Measurements from ENCODE around the gene CTBP2. TPM values are rescaled to one million over a fixed set of nuclear protein-coding genes. Genes with fewer than 3 reads are reported as not detected.

Gene CTBP2
- total RNA-seq, 2 experiments from 2014 or later: 0.25 TPM; not detected in 1

DNA sequence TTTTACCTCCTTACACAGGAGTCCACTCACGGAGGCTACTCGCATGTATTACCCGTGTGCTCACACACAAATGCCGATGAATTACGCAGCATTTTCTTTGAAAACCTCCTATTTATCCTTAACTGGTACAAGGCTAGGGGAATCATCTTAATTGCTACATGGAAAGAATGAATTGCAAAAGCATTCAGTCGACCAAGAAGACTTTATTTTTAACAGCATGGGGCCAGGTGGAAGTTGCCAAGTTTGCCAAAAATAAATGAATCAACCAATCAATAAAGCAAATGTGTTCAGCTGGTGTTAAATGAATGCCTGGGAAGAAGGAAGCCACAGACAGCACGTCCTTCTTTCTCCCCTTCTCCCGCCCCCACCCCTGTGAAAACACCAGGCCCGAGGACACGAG, 55.8 kb downstream of the CTBP2 start:
- DNase-seq: no peak
- H3K4me3 Mint-ChIP-seq: no peak overlapping the region
- no peaks in the 10 kb centered on the region for H3K27me3 Mint-ChIP-seq
- no peak overlapping the region for H3K27ac Mint-ChIP-seq
- H3K4me1 Mint-ChIP-seq: no peaks in the 10 kb centered on the region
- H3K9me3 Mint-ChIP-seq: no peaks in the 10 kb centered on the region
- no peaks in the 10 kb centered on the region for H3K36me3 Mint-ChIP-seq

DNA sequence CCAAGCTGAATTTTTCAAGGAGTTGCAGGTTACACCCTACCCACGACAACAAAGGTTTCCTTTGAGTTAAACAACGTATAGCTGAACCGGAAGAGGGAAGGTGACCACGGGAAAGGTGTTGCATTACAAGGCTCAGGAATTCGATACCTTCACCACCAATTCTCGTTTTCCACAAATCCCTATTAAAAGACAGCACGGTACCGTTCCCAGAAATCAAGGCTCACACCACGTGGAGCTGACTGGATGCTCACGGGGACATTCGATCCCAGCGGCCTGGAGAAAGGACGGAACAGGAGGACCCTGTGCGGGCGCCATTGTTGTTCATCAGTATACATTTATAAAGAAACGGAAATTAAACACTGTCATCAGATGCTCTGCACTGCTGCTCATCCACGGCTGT, 56.4 kb downstream of the CTBP2 start:
- H3K9me3 Mint-ChIP-seq: no peaks in the 10 kb centered on the region
- H3K4me3 Mint-ChIP-seq: no peak overlapping the region
- no peak overlapping the region for H3K27ac Mint-ChIP-seq
- H3K27me3 Mint-ChIP-seq: no peaks in the 10 kb centered on the region
- H3K36me3 Mint-ChIP-seq: no peaks in the 10 kb centered on the region
- DNase-seq: no peak
- H3K4me1 Mint-ChIP-seq: no peaks in the 10 kb centered on the region

DNA sequence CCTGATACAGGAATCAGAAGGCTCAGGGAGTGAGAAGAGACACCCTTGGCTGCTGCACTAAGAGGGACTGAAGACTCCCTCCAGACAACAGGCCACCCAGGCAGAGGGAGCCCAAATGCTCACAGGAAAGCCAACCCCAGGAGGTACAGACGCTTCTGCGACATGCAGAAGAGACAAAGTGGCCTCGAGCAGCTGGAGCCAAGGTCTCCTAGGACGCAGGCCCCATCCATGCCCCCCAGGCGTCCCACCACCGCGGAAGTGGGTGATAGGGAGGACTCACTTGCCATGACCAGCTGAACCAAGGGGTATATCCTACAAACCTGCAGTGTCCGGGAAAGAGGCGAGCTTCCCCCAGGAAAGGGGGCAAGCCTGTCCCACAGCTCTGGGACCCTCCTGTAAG, 56.9 kb downstream of the CTBP2 start:
- H3K9me3 Mint-ChIP-seq: no peaks in the 10 kb centered on the region
- H3K36me3 Mint-ChIP-seq: no peaks in the 10 kb centered on the region
- H3K27me3 Mint-ChIP-seq: no peaks in the 10 kb centered on the region
- H3K27ac Mint-ChIP-seq: no peak overlapping the region
- DNase-seq: no peak
- H3K4me3 Mint-ChIP-seq: no peak overlapping the region
- H3K4me1 Mint-ChIP-seq: no peaks in the 10 kb centered on the region

DNA sequence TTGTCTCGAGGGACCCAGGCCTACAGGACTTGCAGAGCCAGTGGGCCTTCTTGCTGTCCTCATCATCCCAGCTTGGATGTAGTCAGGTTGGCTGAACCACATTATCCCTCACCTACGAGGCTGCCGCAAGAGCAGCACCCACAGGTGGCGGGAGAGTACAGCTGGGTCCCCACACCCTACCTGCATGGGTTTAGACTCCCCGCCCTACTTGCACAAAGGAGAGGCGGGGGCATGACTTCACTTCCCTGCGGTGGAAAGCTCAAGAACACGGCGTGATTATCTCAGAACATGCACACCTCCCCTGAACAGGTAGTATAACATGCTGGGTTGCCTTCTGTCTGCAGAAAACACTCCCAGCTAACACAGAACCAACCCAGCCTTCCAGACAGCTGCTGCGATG, 57.5 kb downstream of the CTBP2 start:
- no peak overlapping the region for H3K27ac Mint-ChIP-seq
- H3K36me3 Mint-ChIP-seq: no peaks in the 10 kb centered on the region
- H3K4me1 Mint-ChIP-seq: no peaks in the 10 kb centered on the region
- no peak for DNase-seq
- H3K27me3 Mint-ChIP-seq: no peaks in the 10 kb centered on the region
- H3K4me3 Mint-ChIP-seq: no peak overlapping the region
- H3K9me3 Mint-ChIP-seq: no peaks in the 10 kb centered on the region

DNA sequence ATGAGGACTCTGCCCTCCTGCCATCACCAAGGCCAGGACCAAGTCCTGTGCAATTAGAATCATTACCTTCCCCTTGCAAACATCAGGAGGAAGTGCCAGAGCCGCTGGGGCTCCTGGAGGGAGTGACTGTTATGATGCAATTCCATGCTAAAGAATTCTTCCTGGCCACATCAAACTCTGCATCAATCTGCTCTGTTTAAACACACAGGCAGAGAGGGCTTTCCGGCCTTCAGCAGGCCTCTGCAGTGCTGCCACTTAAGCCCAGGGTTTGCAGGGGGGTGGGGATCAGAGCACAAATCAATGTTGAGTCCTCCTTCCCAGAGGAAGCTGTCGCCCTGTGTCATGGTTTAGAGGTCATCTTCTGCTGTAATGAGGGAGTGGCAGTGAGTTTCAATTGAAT, 58.1 kb downstream of the CTBP2 start:
- H3K4me1 Mint-ChIP-seq: no peaks in the 10 kb centered on the region
- no peak overlapping the region for H3K27ac Mint-ChIP-seq
- no peak for DNase-seq
- peaks cover 3% of the 10 kb centered on the region for H3K27me3 Mint-ChIP-seq
- H3K9me3 Mint-ChIP-seq: no peaks in the 10 kb centered on the region
- H3K4me3 Mint-ChIP-seq: no peak overlapping the region
- no peaks in the 10 kb centered on the region for H3K36me3 Mint-ChIP-seq

DNA sequence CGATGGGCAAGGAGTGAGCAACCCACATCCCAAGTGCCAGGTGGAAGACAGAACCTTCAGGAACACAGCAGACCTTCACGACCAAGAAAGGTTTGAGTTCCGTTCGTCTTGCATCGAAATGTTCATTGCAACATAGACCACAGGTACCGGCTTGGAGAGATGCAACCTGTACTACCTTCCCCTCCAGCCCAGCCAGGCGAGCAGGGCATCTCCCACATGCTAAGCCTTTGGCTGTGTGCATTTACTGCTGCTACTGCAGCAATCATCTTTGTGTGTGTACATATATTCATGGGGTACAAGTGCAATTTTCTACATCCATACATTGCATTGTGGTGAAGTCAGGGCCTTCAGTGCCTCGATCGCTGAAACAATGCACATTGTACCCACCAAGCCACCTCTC, 58.8 kb downstream of the CTBP2 start:
- H3K27ac Mint-ChIP-seq: no peak overlapping the region
- DNase-seq: no peak
- peaks cover 5% of the 10 kb centered on the region for H3K27me3 Mint-ChIP-seq
- no peaks in the 10 kb centered on the region for H3K9me3 Mint-ChIP-seq
- H3K4me1 Mint-ChIP-seq: no peaks in the 10 kb centered on the region
- no peaks in the 10 kb centered on the region for H3K36me3 Mint-ChIP-seq
- no peak overlapping the region for H3K4me3 Mint-ChIP-seq

DNA sequence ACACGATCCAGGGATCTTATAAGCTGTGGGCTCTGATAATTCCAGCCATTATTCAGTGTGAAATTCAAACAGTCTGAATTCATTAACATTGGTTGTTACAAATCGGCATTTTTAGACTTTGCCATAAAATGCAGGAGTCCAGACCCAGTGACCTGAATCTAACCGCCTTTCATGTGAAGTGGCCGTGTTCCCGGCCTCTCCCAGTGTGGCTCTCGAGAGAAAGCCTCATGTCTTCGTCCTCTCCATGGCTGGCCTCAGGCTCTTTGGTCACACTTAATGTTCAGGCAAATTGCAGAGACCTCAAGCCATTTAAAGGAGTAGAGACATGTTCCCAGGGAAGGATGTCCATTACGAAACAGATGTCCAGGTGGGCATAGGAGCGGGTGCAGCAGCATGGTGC, 59.3 kb downstream of the CTBP2 start:
- Mint-ChIP-seq H3K27ac (no peak overlapping the region), H3K36me3 (no peaks in the 10 kb centered on the region), H3K4me3 (no peak overlapping the region), H3K9me3 (no peaks in the 10 kb centered on the region), H3K4me1 (no peaks in the 10 kb centered on the region), H3K27me3 (peaks cover 5% of the 10 kb centered on the region)
- DNase-seq: no peak

DNA sequence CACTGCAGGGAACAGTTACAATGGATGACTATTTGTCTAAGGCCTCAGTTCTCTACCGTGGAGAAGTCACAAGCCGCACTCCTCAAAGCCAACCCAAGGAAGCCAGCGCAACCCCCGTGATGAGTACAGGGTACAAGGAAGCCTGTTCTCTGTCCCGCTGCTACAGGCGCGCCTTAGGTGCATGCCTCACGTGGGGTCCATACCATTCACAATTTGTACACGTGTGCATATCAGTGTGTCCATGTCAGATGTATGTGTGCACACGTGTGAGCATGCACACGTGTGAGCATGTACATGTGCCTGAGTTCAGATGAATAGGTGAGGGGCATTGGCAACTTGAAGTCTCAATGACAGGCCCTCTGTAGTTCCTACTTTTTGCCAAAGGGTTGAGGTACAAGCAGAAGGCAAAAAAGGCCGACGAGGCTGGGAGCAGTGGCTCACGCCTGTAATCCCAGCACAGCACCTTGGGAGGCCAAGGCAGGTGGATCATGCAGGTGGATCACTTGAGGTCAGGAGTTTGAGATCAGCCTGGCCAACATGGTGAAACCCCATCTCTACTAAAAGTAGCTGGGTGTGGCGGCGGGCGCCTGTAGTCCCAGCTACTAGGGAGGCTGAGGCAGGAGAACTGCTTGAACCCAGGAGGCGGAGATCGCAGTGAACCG, 62.8 kb downstream of the CTBP2 start:
- Mint-ChIP-seq H3K4me3 (no peak overlapping the region), H3K27me3 (peaks cover 11% of the 10 kb centered on the region), H3K36me3 (no peaks in the 10 kb centered on the region), H3K9me3 (no peaks in the 10 kb centered on the region), H3K4me1 (no peaks in the 10 kb centered on the region), H3K27ac (no peak overlapping the region)
- DNase-seq: no peak

DNA sequence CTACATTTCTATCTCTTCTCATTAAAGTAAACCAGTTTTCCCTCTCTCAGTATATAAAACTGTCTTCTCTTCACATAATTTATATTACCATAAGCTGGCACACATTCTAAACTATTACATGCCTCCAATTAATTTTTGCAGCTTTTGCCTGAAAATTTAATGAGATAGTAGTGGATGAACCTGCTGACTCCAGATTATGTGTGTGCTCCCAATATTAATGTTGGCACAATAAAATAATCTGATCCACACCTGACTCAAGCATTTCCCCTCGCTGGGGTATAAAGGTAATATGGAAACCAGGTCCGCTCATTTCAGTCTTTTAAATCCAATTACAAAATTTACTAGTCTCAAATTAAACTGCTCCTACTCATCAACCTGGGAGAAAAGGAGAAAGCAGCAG, 63.4 kb downstream of the CTBP2 start:
- no peak for DNase-seq
- Mint-ChIP-seq H3K27me3 (peaks cover 11% of the 10 kb centered on the region), H3K4me3 (no peak overlapping the region), H3K36me3 (no peaks in the 10 kb centered on the region), H3K27ac (no peak overlapping the region), H3K4me1 (no peaks in the 10 kb centered on the region), H3K9me3 (no peaks in the 10 kb centered on the region)

DNA sequence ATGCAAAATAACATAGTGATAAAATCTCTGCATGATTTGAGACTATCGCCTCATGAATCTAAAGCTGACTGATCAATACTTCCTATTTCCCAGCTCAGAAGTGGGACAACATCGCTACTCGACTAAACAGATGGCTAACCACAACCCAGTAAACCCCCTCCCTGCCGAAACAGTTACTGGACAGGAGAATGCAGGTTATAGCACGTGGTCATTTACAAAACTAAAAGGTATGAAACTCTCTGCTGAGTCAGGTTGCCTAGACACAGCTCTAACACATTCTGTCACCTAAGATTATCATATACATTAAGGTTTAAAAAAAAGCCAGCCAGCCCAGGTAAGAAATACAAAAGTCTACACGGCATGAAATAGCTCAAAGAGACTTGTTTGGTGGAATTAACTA, 64.0 kb downstream of the CTBP2 start:
- no peaks in the 10 kb centered on the region for H3K4me1 Mint-ChIP-seq
- no peaks in the 10 kb centered on the region for H3K9me3 Mint-ChIP-seq
- H3K36me3 Mint-ChIP-seq: no peaks in the 10 kb centered on the region
- no peak overlapping the region for H3K27ac Mint-ChIP-seq
- no peak for DNase-seq
- H3K27me3 Mint-ChIP-seq: peaks cover 11% of the 10 kb centered on the region
- H3K4me3 Mint-ChIP-seq: no peak overlapping the region

DNA sequence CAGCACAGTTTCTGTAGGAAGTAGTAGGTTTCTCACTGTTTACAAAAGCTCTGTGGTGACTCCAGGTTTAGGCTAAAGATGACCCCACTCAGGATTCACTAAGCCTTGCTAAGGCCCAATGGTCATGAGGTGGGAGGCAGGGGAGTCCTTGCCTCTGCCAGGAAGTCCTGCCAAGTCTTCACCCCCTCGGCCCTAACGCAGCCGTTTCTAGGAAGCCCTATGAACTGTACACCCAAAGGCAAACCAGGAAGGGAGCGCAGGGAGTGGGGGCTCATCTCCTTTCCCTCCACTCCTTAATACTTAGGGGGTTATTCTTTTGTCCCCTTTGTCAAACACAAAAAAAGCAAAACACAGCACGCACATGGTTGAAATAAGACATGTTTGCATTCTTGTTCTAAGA, 64.6 kb downstream of the CTBP2 start:
- H3K9me3 Mint-ChIP-seq: no peaks in the 10 kb centered on the region
- H3K27me3 Mint-ChIP-seq: peaks cover 11% of the 10 kb centered on the region
- no peak overlapping the region for H3K4me3 Mint-ChIP-seq
- H3K27ac Mint-ChIP-seq: no peak overlapping the region
- no peaks in the 10 kb centered on the region for H3K36me3 Mint-ChIP-seq
- H3K4me1 Mint-ChIP-seq: no peaks in the 10 kb centered on the region
- no peak for DNase-seq

DNA sequence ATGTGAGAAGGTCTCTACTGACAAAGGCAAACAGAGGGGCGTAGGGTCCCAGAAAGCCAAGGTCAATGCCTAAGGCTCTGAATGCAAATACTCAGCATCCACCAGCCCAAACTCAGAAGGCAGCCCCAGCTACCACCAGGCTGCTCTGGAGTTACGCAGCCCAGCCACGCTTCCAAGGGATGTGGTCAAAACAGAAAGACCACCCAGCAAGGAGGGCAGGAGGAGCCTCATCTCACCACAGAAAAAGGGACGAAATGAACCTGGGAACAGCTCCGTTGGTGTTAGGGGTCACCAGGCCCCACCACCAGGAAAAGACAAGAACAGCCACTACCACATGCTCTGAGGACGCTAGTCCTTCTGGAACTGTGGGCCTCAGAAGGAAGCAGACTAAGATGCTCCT, 65.1 kb downstream of the CTBP2 start:
- Mint-ChIP-seq H3K9me3 (no peaks in the 10 kb centered on the region), H3K4me1 (no peaks in the 10 kb centered on the region), H3K27ac (no peak overlapping the region), H3K27me3 (peaks cover 11% of the 10 kb centered on the region), H3K4me3 (no peak overlapping the region), H3K36me3 (no peaks in the 10 kb centered on the region)
- no peak for DNase-seq

DNA sequence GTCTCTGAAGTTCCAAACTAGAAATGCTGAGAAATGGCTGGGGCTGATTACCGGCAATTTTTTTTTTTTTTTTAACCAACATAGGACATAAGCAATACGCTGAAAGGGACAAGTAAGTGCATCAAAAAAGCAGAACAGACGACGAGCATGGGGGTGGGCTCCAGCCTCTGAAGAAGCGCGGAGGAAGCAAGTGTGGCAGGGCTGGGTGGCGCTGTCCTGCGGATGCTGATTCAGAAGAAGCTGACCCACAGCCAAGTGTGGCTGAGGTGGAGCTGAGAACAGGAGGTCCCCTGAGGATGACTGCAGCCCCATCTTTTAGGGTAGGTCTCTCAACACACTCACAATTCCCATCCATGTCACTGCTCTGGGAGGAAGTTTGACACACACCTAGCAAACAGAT, 65.6 kb downstream of the CTBP2 start:
- Mint-ChIP-seq H3K36me3 (no peaks in the 10 kb centered on the region), H3K4me3 (no peak overlapping the region), H3K27me3 (peaks cover 11% of the 10 kb centered on the region), H3K9me3 (no peaks in the 10 kb centered on the region), H3K27ac (no peak overlapping the region), H3K4me1 (no peaks in the 10 kb centered on the region)
- no peak for DNase-seq

DNA sequence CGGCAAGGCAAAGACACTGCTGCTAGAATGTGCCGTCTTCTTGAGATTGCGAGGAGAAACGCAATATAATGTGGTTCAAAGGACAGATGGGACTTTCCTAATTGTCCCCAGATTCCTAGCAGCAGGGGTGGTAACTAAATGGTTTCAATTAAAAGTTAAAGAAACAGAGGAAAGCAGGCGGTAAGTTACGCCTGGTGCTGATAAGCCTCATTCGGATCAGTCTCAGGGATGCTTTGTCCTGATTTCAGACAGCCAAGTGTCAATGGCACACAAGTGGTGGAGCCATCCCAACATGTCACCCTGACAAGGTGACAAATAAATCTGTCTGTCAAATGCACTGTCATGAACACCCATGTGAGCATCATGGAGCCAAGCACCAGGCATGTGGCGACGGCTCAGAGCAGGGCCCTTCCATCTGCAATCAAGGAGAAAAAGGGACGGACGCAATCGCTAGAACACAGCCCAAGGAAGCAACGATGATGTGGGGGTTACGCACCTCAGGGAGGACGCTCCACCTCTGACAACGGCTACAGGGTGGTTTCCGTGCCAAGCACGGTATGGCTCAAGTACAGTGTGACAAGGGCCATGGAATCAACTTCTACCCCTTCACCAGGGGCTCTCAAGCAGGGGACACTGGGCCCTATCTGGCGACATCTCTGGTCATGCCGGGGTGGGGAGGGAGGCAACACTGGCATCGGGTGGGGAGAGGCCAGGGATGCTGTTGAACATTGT, 66.2 kb downstream of the CTBP2 start:
- Mint-ChIP-seq H3K36me3 (no peaks in the 10 kb centered on the region), H3K27ac (no peak overlapping the region), H3K4me3 (no peak overlapping the region), H3K9me3 (no peaks in the 10 kb centered on the region), H3K4me1 (no peaks in the 10 kb centered on the region), H3K27me3 (peaks cover 11% of the 10 kb centered on the region)
- DNase-seq: no peak

DNA sequence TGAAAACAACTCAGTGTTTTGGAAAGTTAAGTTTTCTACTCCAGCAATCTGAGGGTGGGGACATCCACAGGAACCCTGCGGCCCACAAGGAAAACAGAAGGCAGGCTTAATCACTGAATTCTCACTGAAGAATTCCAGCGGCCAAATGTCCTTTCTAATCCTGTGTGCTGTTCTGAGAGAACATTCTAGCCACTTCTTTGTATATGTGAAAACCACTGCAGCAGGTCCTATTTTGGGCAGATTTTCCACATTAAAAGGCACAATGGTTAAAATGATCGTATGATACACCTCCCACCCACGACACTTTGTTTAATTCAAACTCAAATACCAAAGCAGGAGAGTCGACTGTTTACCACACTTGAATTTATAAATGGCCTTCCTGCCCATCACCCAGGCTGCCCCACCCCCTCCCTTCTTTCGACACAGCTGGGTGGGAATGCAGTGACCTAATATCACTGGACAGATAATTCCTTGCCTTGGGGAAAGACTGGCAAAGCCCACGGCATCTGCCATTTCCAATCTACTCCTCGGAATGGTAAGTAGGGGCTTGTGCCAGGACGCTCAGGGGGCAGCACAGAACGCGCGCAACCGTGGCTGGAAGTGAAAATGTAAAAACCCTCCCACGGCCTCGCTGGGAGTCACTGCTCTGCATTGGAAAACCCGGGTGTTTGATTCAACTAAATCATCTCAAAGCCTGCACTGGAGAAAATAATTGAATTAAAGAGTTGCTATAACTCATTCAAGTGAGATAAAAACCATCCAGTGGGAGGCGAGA, 67.0 kb downstream of the CTBP2 start:
- Mint-ChIP-seq H3K27me3 (peaks cover 11% of the 10 kb centered on the region), H3K9me3 (no peaks in the 10 kb centered on the region), H3K36me3 (no peaks in the 10 kb centered on the region), H3K4me1 (no peaks in the 10 kb centered on the region), H3K27ac (no peak overlapping the region), H3K4me3 (no peak overlapping the region)
- DNase-seq: no peak
